Nephron progenitor cell (in vitro differentiated cells): ENCODE measurements around the gene NLRC3.

ENCODE experiments used
- DNase-seq: peaks from one replicate; pipeline ENCODE4 v3.0.0; 2021
- H3K27ac Mint-ChIP-seq: 2 replicates; pipeline ENCODE4 v1.8.0; 2021; ENCODE audit warnings: mild to moderate bottlenecking, moderate library complexity, mixed read lengths
- H3K27me3 Mint-ChIP-seq: 2 replicates; pipeline ENCODE4 v1.8.0; 2021; ENCODE audit warnings: mild to moderate bottlenecking, low read depth, mixed read lengths; ENCODE audit not compliant: poor library complexity
- H3K36me3 Mint-ChIP-seq: 2 replicates; pipeline ENCODE4 v1.8.0; 2021; ENCODE audit warnings: low read depth, mixed read lengths
- H3K4me1 Mint-ChIP-seq: 2 replicates; pipeline ENCODE4 v1.8.0; 2021; ENCODE audit warnings: mixed read lengths
- H3K4me3 Mint-ChIP-seq: 2 replicates; pipeline ENCODE4 v1.8.0; 2021; ENCODE audit warnings: mild to moderate bottlenecking, moderate library complexity, mixed read lengths
- H3K9me3 Mint-ChIP-seq: 2 replicates; pipeline ENCODE4 v1.8.0; 2021; ENCODE audit warnings: mild to moderate bottlenecking, moderate library complexity, mixed read lengths
- TF ChIP-seq, protein P1 (sequence below): fragments of 200-600 bp; sonication (generic); IDR thresholded peaks from 2 replicates; pipeline ENCODE4 v1.5.0; 2021; ENCODE audit warnings: antibody characterized with exemption

NLRC3 gene

DNA sequence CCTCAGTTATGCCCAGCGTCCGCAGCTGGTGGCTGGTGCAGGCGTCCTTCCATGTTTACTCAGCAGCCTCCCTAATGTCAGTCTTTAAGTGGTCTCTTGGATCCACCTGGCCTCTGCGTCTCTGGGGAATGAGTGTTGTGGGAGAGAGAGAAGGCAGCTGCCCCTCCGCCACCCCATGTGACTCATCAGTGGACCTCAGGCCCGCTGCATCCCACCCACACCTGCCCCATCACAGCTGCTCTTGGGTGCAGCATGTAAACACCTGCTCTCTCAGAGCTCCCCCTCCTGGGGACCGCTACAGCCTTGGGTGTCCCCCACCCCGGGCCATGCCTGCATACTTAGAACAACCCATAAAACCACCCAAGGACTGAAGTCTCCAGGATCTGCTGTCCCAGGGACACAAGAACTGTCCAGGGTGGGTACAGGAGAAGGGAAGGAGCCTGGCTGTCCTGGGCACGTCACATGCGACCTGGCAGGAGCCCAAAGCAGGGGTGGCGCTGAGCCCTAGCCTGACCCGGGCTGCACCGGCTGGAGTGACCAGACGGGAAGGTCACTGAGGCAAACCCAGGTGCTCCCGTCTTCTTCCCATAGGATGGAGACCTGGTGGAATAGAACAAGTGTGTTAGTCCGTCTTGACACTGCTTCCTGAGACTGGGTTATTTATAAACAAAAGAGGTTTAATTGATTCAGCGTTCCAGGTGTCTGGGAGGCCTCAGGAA lies 86.1 kb downstream of the NLRC3 start:
- H3K4me3 Mint-ChIP-seq: no peak overlapping the region
- H3K9me3 Mint-ChIP-seq: no peaks in the 10 kb centered on the region
- DNase-seq: no peak

More for the DNA sequence above, 86.1 kb downstream of the NLRC3 start:
- Mint-ChIP-seq H3K4me1 (peaks cover 14% of the 10 kb centered on the region), H3K27ac (no peak overlapping the region), H3K36me3 (no peaks in the 10 kb centered on the region), H3K27me3 (no peaks in the 10 kb centered on the region)
- TF ChIP-seq, protein P1, sequence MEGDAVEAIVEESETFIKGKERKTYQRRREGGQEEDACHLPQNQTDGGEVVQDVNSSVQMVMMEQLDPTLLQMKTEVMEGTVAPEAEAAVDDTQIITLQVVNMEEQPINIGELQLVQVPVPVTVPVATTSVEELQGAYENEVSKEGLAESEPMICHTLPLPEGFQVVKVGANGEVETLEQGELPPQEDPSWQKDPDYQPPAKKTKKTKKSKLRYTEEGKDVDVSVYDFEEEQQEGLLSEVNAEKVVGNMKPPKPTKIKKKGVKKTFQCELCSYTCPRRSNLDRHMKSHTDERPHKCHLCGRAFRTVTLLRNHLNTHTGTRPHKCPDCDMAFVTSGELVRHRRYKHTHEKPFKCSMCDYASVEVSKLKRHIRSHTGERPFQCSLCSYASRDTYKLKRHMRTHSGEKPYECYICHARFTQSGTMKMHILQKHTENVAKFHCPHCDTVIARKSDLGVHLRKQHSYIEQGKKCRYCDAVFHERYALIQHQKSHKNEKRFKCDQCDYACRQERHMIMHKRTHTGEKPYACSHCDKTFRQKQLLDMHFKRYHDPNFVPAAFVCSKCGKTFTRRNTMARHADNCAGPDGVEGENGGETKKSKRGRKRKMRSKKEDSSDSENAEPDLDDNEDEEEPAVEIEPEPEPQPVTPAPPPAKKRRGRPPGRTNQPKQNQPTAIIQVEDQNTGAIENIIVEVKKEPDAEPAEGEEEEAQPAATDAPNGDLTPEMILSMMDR: no peak
